Liver (tissue), 9 donors: ENCODE measurements around the gene RAB2B. TPM values are rescaled to one million over a fixed set of nuclear protein-coding genes. Genes with fewer than 3 reads are reported as not detected.

Source experiments
- DNase-seq: peaks from one replicate; pipeline ENCODE4 v3.0.0-alpha.2; 2017; ENCODE audit warnings: low spot score
- H3K27ac ChIP-seq, 2 donors: one replicate each; pipeline ENCODE4 v1.7.0; 2013; ENCODE audit warnings: inconsistent platforms in 2 of 2, low read length in 2 of 2, control low read depth in 1 of 2, low read depth in 1 of 2, mild to moderate bottlenecking in 1 of 2
- H3K27me3 ChIP-seq, 4 donors: one replicate each; pipeline versions ENCODE4 v1.6.1 to v1.7.0; 2013; ENCODE audit warnings: low read length in 3 of 4, inconsistent platforms in 1 of 4, mild to moderate bottlenecking in 1 of 4, moderate library complexity in 1 of 4; ENCODE audit not compliant: control insufficient read depth in 4 of 4, insufficient read depth in 4 of 4
- H3K36me3 ChIP-seq, 4 donors: one replicate each; pipeline versions ENCODE4 v1.6.1 to v1.7.0; 2013; ENCODE audit warnings: low read length in 3 of 4, mild to moderate bottlenecking in 3 of 4, low read depth in 1 of 4, moderate library complexity in 1 of 4; ENCODE audit not compliant: control insufficient read depth in 4 of 4, insufficient read depth in 3 of 4
- H3K4me1 ChIP-seq, 4 donors: one replicate each; pipeline versions ENCODE4 v1.6.1 to v1.7.0; 2013; ENCODE audit warnings: low read length in 3 of 4, mild to moderate bottlenecking in 3 of 4, moderate library complexity in 1 of 4; ENCODE audit not compliant: control insufficient read depth in 4 of 4, insufficient read depth in 4 of 4
- H3K4me3 ChIP-seq, 3 donors: one replicate each; pipeline versions ENCODE4 v1.6.1 to v1.7.0; 2013; ENCODE audit warnings: low read length in 3 of 3, control low read depth in 1 of 3, low read depth in 1 of 3, mild to moderate bottlenecking in 1 of 3
- H3K9ac ChIP-seq, 2 donors: one replicate each; pipeline ENCODE4 v1.7.0; 2013; ENCODE audit warnings: low read length in 2 of 2, mild to moderate bottlenecking in 2 of 2, moderate library complexity in 2 of 2, control low read depth in 1 of 2, low read depth in 1 of 2
- H3K9me3 ChIP-seq, 4 donors: one replicate each; pipeline versions ENCODE4 v1.6.1 to v1.7.0; 2013; ENCODE audit warnings: low read length in 3 of 4; ENCODE audit not compliant: control insufficient read depth in 4 of 4
- ATF3 ChIP-seq: IDR thresholded peaks from 2 replicates; pipeline ENCODE4 v1.6.1; 2016; ENCODE audit warnings: antibody characterized with exemption
- CTCF ChIP-seq: fragments of 150-350 bp; IDR thresholded peaks from 2 replicates; pipeline ENCODE4 v1.5.1; 2017; ENCODE audit warnings: improper control_type of control experiment, low read depth, low read length; ENCODE audit not compliant: missing input control
- EGR1 ChIP-seq, 2 donors: IDR thresholded peaks; 2 replicates each; pipeline ENCODE4 v1.6.1; 2016 to 2018; ENCODE audit warnings: antibody characterized with exemption in 2 of 2, low read depth in 2 of 2
- FOXA1 ChIP-seq: IDR thresholded peaks from 2 replicates; pipeline ENCODE4 v1.6.1; 2016; ENCODE audit warnings: antibody characterized with exemption
- HNF4A ChIP-seq, 2 donors: conservative IDR thresholded peaks; 2 replicates each; pipeline ENCODE4 v1.6.1; 2016; ENCODE audit warnings: antibody characterized with exemption in 2 of 2, mild to moderate bottlenecking in 2 of 2
- HNF4G ChIP-seq: IDR thresholded peaks from 2 replicates; pipeline ENCODE4 v1.6.1; 2016; ENCODE audit warnings: antibody characterized with exemption
- JUND ChIP-seq, 2 donors: IDR thresholded peaks; 2 replicates each; pipeline ENCODE4 v1.6.1; 2016; ENCODE audit warnings: antibody characterized with exemption in 2 of 2
- NR2F2 ChIP-seq: IDR thresholded peaks from 2 replicates; pipeline ENCODE4 v1.6.1; 2016; ENCODE audit warnings: antibody characterized with exemption
- RAD21 ChIP-seq, 2 donors: IDR thresholded peaks; 2 replicates each; pipeline ENCODE4 v1.6.1; 2016; ENCODE audit warnings: antibody characterized with exemption in 2 of 2, mild to moderate bottlenecking in 2 of 2
- RXRA ChIP-seq, 2 donors: IDR thresholded peaks; 2 replicates each; pipeline ENCODE4 v1.6.1; 2017 to 2018; ENCODE audit warnings: antibody characterized with exemption in 2 of 2, mild to moderate bottlenecking in 1 of 2
- SP1 ChIP-seq: IDR thresholded peaks from 2 replicates; pipeline ENCODE4 v1.6.1; 2018; ENCODE audit warnings: antibody characterized with exemption, mild to moderate bottlenecking
- TAF1 ChIP-seq: conservative IDR thresholded peaks from 2 replicates; pipeline ENCODE4 v1.6.1; 2016; ENCODE audit warnings: antibody characterized with exemption, mild to moderate bottlenecking
- polyA plus RNA-seq, 2 donors: library from polyadenylated mRNA; stranded (reverse) in 1 of 2; unstranded in 1 of 2; fragments of 200-250 nt in 1 of 2; fragments of >200 nt in 1 of 2; fragmentation: Nextera tagmentation in 1 of 2; extraction: Ambion mirVana in 1 of 2; gene quantifications; one replicate each; pipeline versions ENCODE4 v1.2.1 to v1.2.3, GENCODE V29; 2013 to 2015
- total RNA-seq, 2 donors: library from RNA; depleted of rRNA; stranded (reverse); fragments of >200 nt; gene quantifications; one replicate each; pipeline ENCODE4 v1.2.3, GENCODE V29; 2014
- TF ChIP-seq, protein P1 (sequence below): IDR thresholded peaks from 2 replicates; pipeline ENCODE4 v1.6.1; 2016; ENCODE audit warnings: antibody characterized with exemption
- TF ChIP-seq, protein P2 (sequence below): IDR thresholded peaks from 2 replicates; pipeline ENCODE4 v1.6.1; 2016; ENCODE audit warnings: antibody characterized with exemption
- TF ChIP-seq, protein P3 (sequence below): IDR thresholded peaks from 2 replicates; pipeline ENCODE4 v1.6.1; 2016; ENCODE audit warnings: antibody characterized with exemption, mild to moderate bottlenecking
- donor health status: healthy.
- donor health status: healthy.
- donor health status: healthy.
- donor health status: healthy.
- donor health status: healthy.

The RAB2B gene
- total and polyA plus RNA-seq, 4 donors: 4.2 to 60.9 (median 10.4) TPM

- Histone ChIP-seq H3K27ac (no peak overlapping the region), H3K9me3 (no peaks in the 10 kb centered on the region), H3K4me3 (no peak overlapping the region), H3K4me1 (peaks cover 2 to 15% (median 11%) of the 10 kb centered on the region in 4 donors), H3K9ac (no peak overlapping the region), H3K36me3 (no peaks in the 10 kb centered on the region), H3K27me3 (no peaks in the 10 kb centered on the region)
- no peak for DNase-seq
- TF ChIP-seq ATF3 (no peak), JUND (IDR thresholded peaks at IDR 0.05) (no peak), HNF4G (no peak), SP1 (no peak), TAF1 (no peak), CTCF (no peak), RXRA (IDR thresholded peaks at IDR 0.05) (no peak), NR2F2 (no peak), EGR1 (IDR thresholded peaks at IDR 0.05; ENCODE audit: low read depth in 2 of 2) (no peak), RAD21 (IDR thresholded peaks at IDR 0.05) (no peak), HNF4A (conservative IDR thresholded peaks at IDR 0.05) (no peak), FOXA1 (no peak)
- TF ChIP-seq, protein P1, sequence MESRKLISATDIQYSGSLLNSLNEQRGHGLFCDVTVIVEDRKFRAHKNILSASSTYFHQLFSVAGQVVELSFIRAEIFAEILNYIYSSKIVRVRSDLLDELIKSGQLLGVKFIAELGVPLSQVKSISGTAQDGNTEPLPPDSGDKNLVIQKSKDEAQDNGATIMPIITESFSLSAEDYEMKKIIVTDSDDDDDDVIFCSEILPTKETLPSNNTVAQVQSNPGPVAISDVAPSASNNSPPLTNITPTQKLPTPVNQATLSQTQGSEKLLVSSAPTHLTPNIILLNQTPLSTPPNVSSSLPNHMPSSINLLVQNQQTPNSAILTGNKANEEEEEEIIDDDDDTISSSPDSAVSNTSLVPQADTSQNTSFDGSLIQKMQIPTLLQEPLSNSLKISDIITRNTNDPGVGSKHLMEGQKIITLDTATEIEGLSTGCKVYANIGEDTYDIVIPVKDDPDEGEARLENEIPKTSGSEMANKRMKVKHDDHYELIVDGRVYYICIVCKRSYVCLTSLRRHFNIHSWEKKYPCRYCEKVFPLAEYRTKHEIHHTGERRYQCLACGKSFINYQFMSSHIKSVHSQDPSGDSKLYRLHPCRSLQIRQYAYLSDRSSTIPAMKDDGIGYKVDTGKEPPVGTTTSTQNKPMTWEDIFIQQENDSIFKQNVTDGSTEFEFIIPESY: no peak
- TF ChIP-seq, protein P2, sequence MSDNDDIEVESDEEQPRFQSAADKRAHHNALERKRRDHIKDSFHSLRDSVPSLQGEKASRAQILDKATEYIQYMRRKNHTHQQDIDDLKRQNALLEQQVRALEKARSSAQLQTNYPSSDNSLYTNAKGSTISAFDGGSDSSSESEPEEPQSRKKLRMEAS: no peak
- TF ChIP-seq, protein P3, sequence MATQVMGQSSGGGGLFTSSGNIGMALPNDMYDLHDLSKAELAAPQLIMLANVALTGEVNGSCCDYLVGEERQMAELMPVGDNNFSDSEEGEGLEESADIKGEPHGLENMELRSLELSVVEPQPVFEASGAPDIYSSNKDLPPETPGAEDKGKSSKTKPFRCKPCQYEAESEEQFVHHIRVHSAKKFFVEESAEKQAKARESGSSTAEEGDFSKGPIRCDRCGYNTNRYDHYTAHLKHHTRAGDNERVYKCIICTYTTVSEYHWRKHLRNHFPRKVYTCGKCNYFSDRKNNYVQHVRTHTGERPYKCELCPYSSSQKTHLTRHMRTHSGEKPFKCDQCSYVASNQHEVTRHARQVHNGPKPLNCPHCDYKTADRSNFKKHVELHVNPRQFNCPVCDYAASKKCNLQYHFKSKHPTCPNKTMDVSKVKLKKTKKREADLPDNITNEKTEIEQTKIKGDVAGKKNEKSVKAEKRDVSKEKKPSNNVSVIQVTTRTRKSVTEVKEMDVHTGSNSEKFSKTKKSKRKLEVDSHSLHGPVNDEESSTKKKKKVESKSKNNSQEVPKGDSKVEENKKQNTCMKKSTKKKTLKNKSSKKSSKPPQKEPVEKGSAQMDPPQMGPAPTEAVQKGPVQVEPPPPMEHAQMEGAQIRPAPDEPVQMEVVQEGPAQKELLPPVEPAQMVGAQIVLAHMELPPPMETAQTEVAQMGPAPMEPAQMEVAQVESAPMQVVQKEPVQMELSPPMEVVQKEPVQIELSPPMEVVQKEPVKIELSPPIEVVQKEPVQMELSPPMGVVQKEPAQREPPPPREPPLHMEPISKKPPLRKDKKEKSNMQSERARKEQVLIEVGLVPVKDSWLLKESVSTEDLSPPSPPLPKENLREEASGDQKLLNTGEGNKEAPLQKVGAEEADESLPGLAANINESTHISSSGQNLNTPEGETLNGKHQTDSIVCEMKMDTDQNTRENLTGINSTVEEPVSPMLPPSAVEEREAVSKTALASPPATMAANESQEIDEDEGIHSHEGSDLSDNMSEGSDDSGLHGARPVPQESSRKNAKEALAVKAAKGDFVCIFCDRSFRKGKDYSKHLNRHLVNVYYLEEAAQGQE: no peak
Measured at GRCh38 chr14:21440859-21441258, 35.9 kb downstream of the RAB2B start.
